Measurements from ENCODE around the gene SLC25A28.

- TF ChIP-seq, protein P1, sequence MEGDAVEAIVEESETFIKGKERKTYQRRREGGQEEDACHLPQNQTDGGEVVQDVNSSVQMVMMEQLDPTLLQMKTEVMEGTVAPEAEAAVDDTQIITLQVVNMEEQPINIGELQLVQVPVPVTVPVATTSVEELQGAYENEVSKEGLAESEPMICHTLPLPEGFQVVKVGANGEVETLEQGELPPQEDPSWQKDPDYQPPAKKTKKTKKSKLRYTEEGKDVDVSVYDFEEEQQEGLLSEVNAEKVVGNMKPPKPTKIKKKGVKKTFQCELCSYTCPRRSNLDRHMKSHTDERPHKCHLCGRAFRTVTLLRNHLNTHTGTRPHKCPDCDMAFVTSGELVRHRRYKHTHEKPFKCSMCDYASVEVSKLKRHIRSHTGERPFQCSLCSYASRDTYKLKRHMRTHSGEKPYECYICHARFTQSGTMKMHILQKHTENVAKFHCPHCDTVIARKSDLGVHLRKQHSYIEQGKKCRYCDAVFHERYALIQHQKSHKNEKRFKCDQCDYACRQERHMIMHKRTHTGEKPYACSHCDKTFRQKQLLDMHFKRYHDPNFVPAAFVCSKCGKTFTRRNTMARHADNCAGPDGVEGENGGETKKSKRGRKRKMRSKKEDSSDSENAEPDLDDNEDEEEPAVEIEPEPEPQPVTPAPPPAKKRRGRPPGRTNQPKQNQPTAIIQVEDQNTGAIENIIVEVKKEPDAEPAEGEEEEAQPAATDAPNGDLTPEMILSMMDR (IDR thresholded peaks at IDR 0.05) = no peak
- TF ChIP-seq POLR2A (IDR thresholded peaks at IDR 0.05) = no peak
Observed at GRCh38 chr10:99611326-99611725, 8.9 kb downstream of the SLC25A28 start.
